Limb (tissue), 2 donors: ENCODE measurements around the gene NRTN.
"Not testable (repeated sequence)": the region's sequence is repeated elsewhere in the genome, so short reads cannot be mapped to it uniquely, and the experiment has no call there.

Experiments used
- DNase-seq, 2 donors: peaks; one replicate each; pipeline ENCODE4 v3.0.0-alpha.2; 2016; ENCODE audit errors: extremely low spot score in 2 of 2

The NRTN gene

GRCh38 chr19:5804516-5805461, at the start of gene NRTN:
Gene NRTN (plus strand): TSS chr19:5805067. CDS start chr19:5824166, 19,099 bp downstream.
- DNase-seq, result peak in 1 of 2 donors; percentile 76

GRCh38 chr19:5762608-5763217, 42.2 kb upstream of the NRTN start:
- DNase-seq, result no peak

- no peak for DNase-seq
These were observed 39.6 kb upstream of the NRTN start for GRCh38 chr19:5765220-5765619.

- no peak for DNase-seq
These were observed 36.9 kb upstream of the NRTN start for GRCh38 chr19:5767949-5768348.

- DNase-seq, result no peak
These were observed 32.5 kb upstream of the NRTN start for GRCh38 chr19:5772416-5772815.

GRCh38 chr19:5773276-5773675, 31.6 kb upstream of the NRTN start:
- DNase-seq, result no peak

GRCh38 chr19:5774921-5775320, 29.9 kb upstream of the NRTN start:
- DNase-seq, result no peak

- DNase-seq, result peak in 1 of 2 donors; percentile 8
These were observed 29.1 kb upstream of the NRTN start for GRCh38 chr19:5775668-5776309.

- DNase-seq, result no peak
These were observed 26.5 kb upstream of the NRTN start for GRCh38 chr19:5778402-5778801.

GRCh38 chr19:5780916-5781315, 24.0 kb upstream of the NRTN start:
- not testable (repeated sequence) for DNase-seq

GRCh38 chr19:5782322-5782721, 22.5 kb upstream of the NRTN start:
- no peak for DNase-seq

GRCh38 chr19:5782945-5783919, 21.6 kb upstream of the NRTN start:
- no peak for DNase-seq

- no peak for DNase-seq
These were observed 20.2 kb upstream of the NRTN start, which contains the start of gene PRR22 for GRCh38 chr19:5784581-5785147. Gene PRR22 (minus strand): TSS chr19:5784746. CDS start chr19:5784660, 86 bp downstream.

- no peak for DNase-seq
These were observed 19.4 kb upstream of the NRTN start for GRCh38 chr19:5785423-5785822.

GRCh38 chr19:5786593-5787408, 18.1 kb upstream of the NRTN start:
- no peak for DNase-seq

- DNase-seq, result no peak
These were observed 17.3 kb upstream of the NRTN start for GRCh38 chr19:5787409-5788182.

- DNase-seq, result no peak
These were observed 16.4 kb upstream of the NRTN start for GRCh38 chr19:5788422-5788821.

- DNase-seq, result no peak
These were observed 15.5 kb upstream of the NRTN start for GRCh38 chr19:5789351-5789761.
